GM23338 (cell line): ENCODE results near the gene CEACAM7.

Experiments used
- CREB1 ChIP-seq: fragments of 250-450 bp; sonication (Bioruptor Pico); IDR thresholded peaks from 2 replicates; pipeline ENCODE4 v1.5.0; 2020; ENCODE audit warnings: low read depth, mild to moderate bottlenecking, moderate library complexity
- ETS1 ChIP-seq: IDR thresholded peaks from 2 replicates; pipeline ENCODE4 v1.6.1; 2016; ENCODE audit warnings: antibody characterized with exemption
- EZH2 ChIP-seq: fragments of 200-600 bp; sonication (generic); IDR thresholded peaks from one replicate; pipeline ENCODE4 v1.8.0; 2017; ENCODE audit warnings: antibody characterized with exemption, mild to moderate bottlenecking, low read depth; ENCODE audit not compliant: unreplicated experiment
- EZH2phosphoT487 ChIP-seq: fragments of 200-600 bp; sonication (generic); IDR thresholded peaks from one replicate; pipeline ENCODE4 v1.8.1; 2018; ENCODE audit warnings: antibody characterized with exemption; ENCODE audit not compliant: unreplicated experiment
- JUNB ChIP-seq: IDR thresholded peaks from one replicate; pipeline ENCODE4 v1.6.1; 2016; ENCODE audit warnings: antibody characterized with exemption; ENCODE audit not compliant: unreplicated experiment
- NANOG ChIP-seq: IDR thresholded peaks from 2 replicates; pipeline ENCODE4 v1.6.1; 2016; ENCODE audit warnings: antibody characterized with exemption, borderline replicate concordance
- POLR2AphosphoS5 ChIP-seq: IDR thresholded peaks from 2 replicates; pipeline ENCODE4 v1.6.1; 2016; ENCODE audit warnings: antibody characterized with exemption, low read depth
- ZNF331 ChIP-seq: fragments of 250-450 bp; sonication (Bioruptor Pico); IDR thresholded peaks from 2 replicates; pipeline ENCODE4 v1.5.0; 2020; ENCODE audit warnings: low read depth, mild to moderate bottlenecking, moderate library complexity
- ZNF462 ChIP-seq: fragments of 250-450 bp; sonication (Bioruptor Pico); IDR thresholded peaks from 2 replicates; pipeline ENCODE4 v1.5.0; 2020; ENCODE audit warnings: mild to moderate bottlenecking, moderate library complexity
- TF ChIP-seq, protein P1 (sequence below), 2 experiments: fragments of 200-600 bp in 1 of 2; sonication (generic) in 1 of 2; conservative IDR thresholded peaks; 2 replicates each; pipeline versions ENCODE4 v1.5.1 to v1.6.1; 2016 to 2017; ENCODE audit warnings: antibody characterized with exemption in 2 of 2, low read depth in 2 of 2, mild to moderate bottlenecking in 2 of 2, moderate library complexity in 1 of 2
- TF ChIP-seq, protein P2 (sequence below): IDR thresholded peaks from one replicate; pipeline ENCODE4 v1.6.1; 2018; ENCODE audit warnings: antibody characterized with exemption; ENCODE audit not compliant: unreplicated experiment

DNA sequence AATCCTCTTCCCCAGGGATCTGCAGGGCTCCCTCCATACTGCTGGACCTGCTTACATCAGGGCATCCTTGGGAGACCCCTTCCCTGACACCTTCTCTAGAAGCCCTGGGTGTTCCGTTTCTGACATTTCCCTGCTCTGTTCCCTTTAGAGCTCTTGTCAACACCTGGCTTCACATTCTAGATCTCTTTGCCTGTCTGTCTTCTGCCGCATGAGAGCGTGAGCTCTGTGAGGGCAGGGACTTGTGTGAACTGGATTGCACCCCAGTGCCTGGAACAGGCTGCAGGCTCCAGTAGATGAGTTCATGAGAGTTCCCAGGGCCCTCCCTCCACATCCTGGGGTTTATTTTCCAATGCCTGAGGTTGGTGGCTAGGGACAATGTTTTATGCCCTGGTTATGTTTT is 651 bp downstream of the CEACAM7 start:
- TF ChIP-seq, protein P1, sequence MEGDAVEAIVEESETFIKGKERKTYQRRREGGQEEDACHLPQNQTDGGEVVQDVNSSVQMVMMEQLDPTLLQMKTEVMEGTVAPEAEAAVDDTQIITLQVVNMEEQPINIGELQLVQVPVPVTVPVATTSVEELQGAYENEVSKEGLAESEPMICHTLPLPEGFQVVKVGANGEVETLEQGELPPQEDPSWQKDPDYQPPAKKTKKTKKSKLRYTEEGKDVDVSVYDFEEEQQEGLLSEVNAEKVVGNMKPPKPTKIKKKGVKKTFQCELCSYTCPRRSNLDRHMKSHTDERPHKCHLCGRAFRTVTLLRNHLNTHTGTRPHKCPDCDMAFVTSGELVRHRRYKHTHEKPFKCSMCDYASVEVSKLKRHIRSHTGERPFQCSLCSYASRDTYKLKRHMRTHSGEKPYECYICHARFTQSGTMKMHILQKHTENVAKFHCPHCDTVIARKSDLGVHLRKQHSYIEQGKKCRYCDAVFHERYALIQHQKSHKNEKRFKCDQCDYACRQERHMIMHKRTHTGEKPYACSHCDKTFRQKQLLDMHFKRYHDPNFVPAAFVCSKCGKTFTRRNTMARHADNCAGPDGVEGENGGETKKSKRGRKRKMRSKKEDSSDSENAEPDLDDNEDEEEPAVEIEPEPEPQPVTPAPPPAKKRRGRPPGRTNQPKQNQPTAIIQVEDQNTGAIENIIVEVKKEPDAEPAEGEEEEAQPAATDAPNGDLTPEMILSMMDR (conservative IDR thresholded peaks at IDR 0.05; ENCODE audit: low read depth in 2 of 2), result no peak
- TF ChIP-seq JUNB (no peak), EZH2phosphoT487 (no peak), EZH2 (no peak), POLR2AphosphoS5 (no peak), ZNF331 (no peak), CREB1 (CRISPR knock-in tag) (no peak), ZNF462 (CRISPR knock-in tag) (no peak), ETS1 (no peak), NANOG (no peak)
- TF ChIP-seq, protein P2, sequence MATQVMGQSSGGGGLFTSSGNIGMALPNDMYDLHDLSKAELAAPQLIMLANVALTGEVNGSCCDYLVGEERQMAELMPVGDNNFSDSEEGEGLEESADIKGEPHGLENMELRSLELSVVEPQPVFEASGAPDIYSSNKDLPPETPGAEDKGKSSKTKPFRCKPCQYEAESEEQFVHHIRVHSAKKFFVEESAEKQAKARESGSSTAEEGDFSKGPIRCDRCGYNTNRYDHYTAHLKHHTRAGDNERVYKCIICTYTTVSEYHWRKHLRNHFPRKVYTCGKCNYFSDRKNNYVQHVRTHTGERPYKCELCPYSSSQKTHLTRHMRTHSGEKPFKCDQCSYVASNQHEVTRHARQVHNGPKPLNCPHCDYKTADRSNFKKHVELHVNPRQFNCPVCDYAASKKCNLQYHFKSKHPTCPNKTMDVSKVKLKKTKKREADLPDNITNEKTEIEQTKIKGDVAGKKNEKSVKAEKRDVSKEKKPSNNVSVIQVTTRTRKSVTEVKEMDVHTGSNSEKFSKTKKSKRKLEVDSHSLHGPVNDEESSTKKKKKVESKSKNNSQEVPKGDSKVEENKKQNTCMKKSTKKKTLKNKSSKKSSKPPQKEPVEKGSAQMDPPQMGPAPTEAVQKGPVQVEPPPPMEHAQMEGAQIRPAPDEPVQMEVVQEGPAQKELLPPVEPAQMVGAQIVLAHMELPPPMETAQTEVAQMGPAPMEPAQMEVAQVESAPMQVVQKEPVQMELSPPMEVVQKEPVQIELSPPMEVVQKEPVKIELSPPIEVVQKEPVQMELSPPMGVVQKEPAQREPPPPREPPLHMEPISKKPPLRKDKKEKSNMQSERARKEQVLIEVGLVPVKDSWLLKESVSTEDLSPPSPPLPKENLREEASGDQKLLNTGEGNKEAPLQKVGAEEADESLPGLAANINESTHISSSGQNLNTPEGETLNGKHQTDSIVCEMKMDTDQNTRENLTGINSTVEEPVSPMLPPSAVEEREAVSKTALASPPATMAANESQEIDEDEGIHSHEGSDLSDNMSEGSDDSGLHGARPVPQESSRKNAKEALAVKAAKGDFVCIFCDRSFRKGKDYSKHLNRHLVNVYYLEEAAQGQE, result no peak
